Mesothelial cell of epicardium (in vitro differentiated cells): ENCODE results near the gene OOSP3. TPM values are rescaled to one million over a fixed set of nuclear protein-coding genes. Genes with fewer than 3 reads are reported as not detected.

Source experiments
- DNase-seq, 2 experiments: peaks; one replicate each; pipeline ENCODE4 v3.0.0; 2021; ENCODE audit warnings: low spot score in 2 of 2; ENCODE audit not compliant: unreplicated experiment in 2 of 2
- H3K27ac Mint-ChIP-seq: 2 replicates; pipeline ENCODE4 v1.8.0; 2021; ENCODE audit warnings: mixed read lengths
- H3K27me3 Mint-ChIP-seq: 2 replicates; pipeline ENCODE4 v1.8.0; 2021; ENCODE audit warnings: low read depth, mixed read lengths
- H3K36me3 Mint-ChIP-seq: 2 replicates; pipeline ENCODE4 v1.8.0; 2021; ENCODE audit warnings: mixed read lengths
- H3K4me1 Mint-ChIP-seq: 2 replicates; pipeline ENCODE4 v1.8.0; 2021; ENCODE audit warnings: mixed read lengths
- H3K4me3 Mint-ChIP-seq: 2 replicates; pipeline ENCODE4 v1.8.0; 2021; ENCODE audit warnings: mild to moderate bottlenecking, moderate library complexity, mixed read lengths
- H3K9me3 Mint-ChIP-seq: 2 replicates; pipeline ENCODE4 v1.8.0; 2021; ENCODE audit warnings: mixed read lengths
- CTCF ChIP-seq: fragments of 200-600 bp; sonication (generic); IDR thresholded peaks from one replicate; pipeline ENCODE4 v1.5.0; 2021; ENCODE audit warnings: antibody characterized with exemption; ENCODE audit not compliant: unreplicated experiment
- total RNA-seq: library from RNA; stranded (reverse); gene quantifications from 3 replicates; pipeline ENCODE4 v1.2.1, GENCODE V29; 2021

The OOSP3 gene
- total RNA-seq, 1 donor from 2014 or later = not detected

- H3K9me3 Mint-ChIP-seq = no peaks in the 10 kb centered on the region
- H3K36me3 Mint-ChIP-seq = no peaks in the 10 kb centered on the region
- DNase-seq = no peak
- TF ChIP-seq CTCF = no peak
- no peak overlapping the region for H3K27ac Mint-ChIP-seq
- no peaks in the 10 kb centered on the region for H3K4me1 Mint-ChIP-seq
- H3K4me3 Mint-ChIP-seq = no peak overlapping the region
- peaks cover 3% of the 10 kb centered on the region for H3K27me3 Mint-ChIP-seq
These were observed 66.1 kb downstream of the OOSP3 start for GRCh38 chr11:59944720-59945119.

Other genes with a start within 250 kb of the OOSP3 start
- 30.6 to 32.0 TPM (median 31.6 TPM) in 3 replicates for gene PATL1, start 209.7 kb upstream of the OOSP3 start, total RNA-seq
- not detected in 3 replicates for gene OR10V1, start 164.9 kb upstream of the OOSP3 start, total RNA-seq
- 19.0 to 24.2 TPM (median 21.1 TPM) in 3 replicates for gene STX3, start 123.4 kb upstream of the OOSP3 start, total RNA-seq
- gene MRPL16, start 68.0 kb upstream of the OOSP3 start, total RNA-seq = 34.3 to 42.3 TPM (median 37.2 TPM) in 3 replicates
- not detected in 3 replicates for gene CBLIF, start 33.3 kb upstream of the OOSP3 start, total RNA-seq
- gene TCN1, start 12.3 kb upstream of the OOSP3 start, total RNA-seq = not detected in 3 replicates
- gene OOSP1, start 59.6 kb downstream of the OOSP3 start, total RNA-seq = not detected in 3 replicates
- gene OOSP4A, start 85.3 kb downstream of the OOSP3 start, total RNA-seq = not detected in 3 replicates
- gene OOSP4B, start 138.4 kb downstream of the OOSP3 start, total RNA-seq = not detected in 3 replicates
- gene OOSP2, start 161.6 kb downstream of the OOSP3 start, total RNA-seq = not detected in 3 replicates
- not detected in 3 replicates for gene MS4A3, start 177.9 kb downstream of the OOSP3 start, total RNA-seq
- not detected in 3 replicates for gene MS4A2, start 209.9 kb downstream of the OOSP3 start, total RNA-seq